Smooth muscle cell (in vitro differentiated cells): ENCODE results near the gene PKP1. TPM values are rescaled to one million over a fixed set of nuclear protein-coding genes. Genes with fewer than 3 reads are reported as not detected.

ENCODE experiments used
- DNase-seq: peaks from one replicate; lab custom pipeline; 2025; ENCODE audit not compliant: unreplicated experiment; lab: John Stamatoyannopoulos, UW
- H2AFZ ChIP-seq: fragments of 200-600 bp; sonication (generic); 2 replicates; pipeline ENCODE4 v1.6.0; 2016; ENCODE audit warnings: antibody characterized with exemption, low read depth, mild to moderate bottlenecking
- H3F3A ChIP-seq: fragments of 200-600 bp; sonication (generic); 2 replicates; pipeline ENCODE4 v1.6.0; 2017; ENCODE audit warnings: antibody characterized with exemption, low read depth
- H3K27ac ChIP-seq: fragments of 200-600 bp; sonication (generic); 2 replicates; pipeline ENCODE4 v1.5.1; 2016; ENCODE audit warnings: low read depth, mild to moderate bottlenecking
- H3K27me3 ChIP-seq: fragments of 200-600 bp; sonication (generic); 2 replicates; pipeline ENCODE4 v1.6.1; 2016; ENCODE audit warnings: low read depth, mild to moderate bottlenecking
- H3K36me3 ChIP-seq: fragments of 200-600 bp; sonication (generic); 2 replicates; pipeline ENCODE4 v1.5.1; 2016; ENCODE audit warnings: low read depth
- H3K4me1 ChIP-seq: fragments of 200-600 bp; sonication (generic); 2 replicates; pipeline ENCODE4 v1.5.1; 2016; ENCODE audit warnings: low read depth
- H3K4me2 ChIP-seq: fragments of 200-600 bp; sonication (generic); 2 replicates; pipeline ENCODE4 v1.6.0; 2016; ENCODE audit warnings: mild to moderate bottlenecking
- H3K4me3 ChIP-seq: fragments of 200-600 bp; sonication (generic); 2 replicates; pipeline ENCODE4 v1.5.1; 2016; ENCODE audit warnings: mild to moderate bottlenecking
- H3K79me2 ChIP-seq: fragments of 200-600 bp; sonication (generic); 2 replicates; pipeline ENCODE4 v1.6.0; 2016; ENCODE audit warnings: low read depth, mild to moderate bottlenecking
- H3K9ac ChIP-seq: fragments of 200-600 bp; sonication (generic); 2 replicates; pipeline ENCODE4 v1.6.0; 2016; ENCODE audit warnings: low read depth
- H3K9me3 ChIP-seq: fragments of 200-600 bp; sonication (generic); replicated peaks from 2 replicates; pipeline ENCODE4 v1.5.1; 2016; ENCODE audit warnings: low read depth
- H4K20me1 ChIP-seq: fragments of 200-600 bp; sonication (generic); 2 replicates; pipeline ENCODE4 v1.6.0; 2016; ENCODE audit warnings: low read depth
- WGBS: methylation state at CpG from one replicate; pipeline ENCODE4 v1.1.7; 2016; ENCODE audit warnings: low lambda C conversion rate; 5-methylcytosine and 5-hydroxymethylcytosine counted together
- polyA plus RNA-seq: library from polyadenylated mRNA; unstranded; fragments of >200 nt; fragmentation: Nextera tagmentation; extraction: Ambion mirVana; gene quantifications from 2 replicates; pipeline ENCODE4 v1.2.1, GENCODE V29; 2016
- total RNA-seq: library from RNA; depleted of rRNA; stranded (reverse); fragments of >200 nt; gene quantifications from 2 replicates; pipeline ENCODE4 v1.2.3, GENCODE V29; 2014
- TF ChIP-seq, protein P1 (sequence below): fragments of 200-600 bp; sonication (generic); IDR thresholded peaks from 2 replicates; pipeline ENCODE4 v1.5.1; 2017; ENCODE audit warnings: borderline replicate concordance, mild to moderate bottlenecking, antibody characterized with exemption; ENCODE audit not compliant: insufficient read depth, poor library complexity, severe bottlenecking

PKP1 gene
- total and polyA plus RNA-seq, 2 experiments from 2014 or later = 26.9 to 52.5 TPM

DNA sequence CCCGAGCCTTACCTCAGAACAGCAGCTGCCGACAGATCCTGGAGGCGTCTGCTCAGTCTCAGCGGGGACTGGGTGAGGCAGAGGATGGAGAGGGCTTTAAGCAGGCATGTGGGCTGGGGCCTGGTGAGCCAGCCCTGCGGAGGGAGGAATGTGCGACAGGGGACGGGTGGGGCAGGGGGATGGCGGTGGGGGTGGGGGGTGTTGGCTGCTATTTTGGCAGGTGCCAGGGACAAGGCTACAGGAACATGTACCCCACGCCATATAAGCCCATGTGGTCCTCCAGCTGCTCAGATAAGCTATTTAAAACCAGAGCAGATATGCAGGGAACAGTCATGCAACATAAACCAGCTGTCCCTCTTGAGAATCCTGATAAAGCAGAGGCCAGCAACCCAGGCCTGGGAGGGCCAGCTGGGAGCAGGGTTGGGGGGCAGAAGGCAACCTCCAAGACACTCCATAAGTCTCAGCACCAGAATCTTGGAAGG is 94.3 kb downstream of the PKP1 start, which contains the start of gene TNNT2:
TSS of gene TNNT2 (minus strand) at position 70 of the 482 bp plus-strand sequence. CDS start 4,426 bp downstream, outside the sequence.
- Histone ChIP-seq H3K4me3 (no peak within 1 kb of the TSS), H4K20me1 (no peaks in the 10 kb centered on the region), H3K4me1 (peaks cover 22% of the 10 kb centered on the region), H3F3A (peaks cover 4% of the 10 kb centered on the region), H3K4me2 (peak within 1 kb of the TSS; percentile 7), H3K9me3 (no peaks in the 10 kb centered on the region), H3K9ac (no peak within 1 kb of the TSS), H3K79me2 (no peaks in the 10 kb centered on the region), H3K36me3 (no peaks in the 10 kb centered on the region), H3K27ac (no peak within 1 kb of the TSS), H2AFZ (no peak within 1 kb of the TSS), H3K27me3 (no peaks in the 10 kb centered on the region)
- TF ChIP-seq, protein P1, sequence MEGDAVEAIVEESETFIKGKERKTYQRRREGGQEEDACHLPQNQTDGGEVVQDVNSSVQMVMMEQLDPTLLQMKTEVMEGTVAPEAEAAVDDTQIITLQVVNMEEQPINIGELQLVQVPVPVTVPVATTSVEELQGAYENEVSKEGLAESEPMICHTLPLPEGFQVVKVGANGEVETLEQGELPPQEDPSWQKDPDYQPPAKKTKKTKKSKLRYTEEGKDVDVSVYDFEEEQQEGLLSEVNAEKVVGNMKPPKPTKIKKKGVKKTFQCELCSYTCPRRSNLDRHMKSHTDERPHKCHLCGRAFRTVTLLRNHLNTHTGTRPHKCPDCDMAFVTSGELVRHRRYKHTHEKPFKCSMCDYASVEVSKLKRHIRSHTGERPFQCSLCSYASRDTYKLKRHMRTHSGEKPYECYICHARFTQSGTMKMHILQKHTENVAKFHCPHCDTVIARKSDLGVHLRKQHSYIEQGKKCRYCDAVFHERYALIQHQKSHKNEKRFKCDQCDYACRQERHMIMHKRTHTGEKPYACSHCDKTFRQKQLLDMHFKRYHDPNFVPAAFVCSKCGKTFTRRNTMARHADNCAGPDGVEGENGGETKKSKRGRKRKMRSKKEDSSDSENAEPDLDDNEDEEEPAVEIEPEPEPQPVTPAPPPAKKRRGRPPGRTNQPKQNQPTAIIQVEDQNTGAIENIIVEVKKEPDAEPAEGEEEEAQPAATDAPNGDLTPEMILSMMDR = no peak
- DNase-seq = peak; percentile 35
- 7% methylated on average over 8 of the region's 9 CpGs for WGBS

DNA sequence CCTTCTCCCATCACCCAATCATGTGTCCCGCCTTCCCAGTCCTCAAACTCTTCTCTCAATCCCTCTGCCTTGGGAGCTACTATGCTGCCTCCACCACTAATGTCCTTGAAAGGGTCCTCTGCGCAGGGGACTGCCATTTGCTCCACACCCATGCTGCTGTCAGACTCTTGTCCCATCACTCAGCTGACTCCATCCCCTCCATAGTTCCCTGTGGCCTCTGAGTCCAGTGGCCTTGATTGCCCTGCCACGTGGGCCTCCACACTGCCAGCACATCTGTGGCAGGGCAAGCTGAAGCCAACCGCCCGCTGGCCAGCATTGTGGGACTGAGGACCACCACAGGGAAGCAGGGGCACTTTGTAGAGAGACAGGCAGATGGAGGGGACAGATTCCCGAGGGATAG is 95.5 kb downstream of the PKP1 start:
- no peaks in the 10 kb centered on the region for H3K79me2 ChIP-seq
- no peak overlapping the region for H3K4me2 ChIP-seq
- H4K20me1 ChIP-seq = no peaks in the 10 kb centered on the region
- H3K4me1 ChIP-seq = peaks cover 22% of the 10 kb centered on the region
- H3K27ac ChIP-seq = no peak overlapping the region
- no peak overlapping the region for H3K4me3 ChIP-seq
- no peaks in the 10 kb centered on the region for H3K27me3 ChIP-seq
- TF ChIP-seq, protein P1 = no peak
- H3F3A ChIP-seq = peaks cover 12% of the 10 kb centered on the region
- H3K9me3 ChIP-seq = no peaks in the 10 kb centered on the region
- 91% methylated on average over 6 of the region's 6 CpGs for WGBS
- H2AFZ ChIP-seq = no peak overlapping the region
- no peak overlapping the region for H3K9ac ChIP-seq
- no peak for DNase-seq
- H3K36me3 ChIP-seq = no peaks in the 10 kb centered on the region

DNA sequence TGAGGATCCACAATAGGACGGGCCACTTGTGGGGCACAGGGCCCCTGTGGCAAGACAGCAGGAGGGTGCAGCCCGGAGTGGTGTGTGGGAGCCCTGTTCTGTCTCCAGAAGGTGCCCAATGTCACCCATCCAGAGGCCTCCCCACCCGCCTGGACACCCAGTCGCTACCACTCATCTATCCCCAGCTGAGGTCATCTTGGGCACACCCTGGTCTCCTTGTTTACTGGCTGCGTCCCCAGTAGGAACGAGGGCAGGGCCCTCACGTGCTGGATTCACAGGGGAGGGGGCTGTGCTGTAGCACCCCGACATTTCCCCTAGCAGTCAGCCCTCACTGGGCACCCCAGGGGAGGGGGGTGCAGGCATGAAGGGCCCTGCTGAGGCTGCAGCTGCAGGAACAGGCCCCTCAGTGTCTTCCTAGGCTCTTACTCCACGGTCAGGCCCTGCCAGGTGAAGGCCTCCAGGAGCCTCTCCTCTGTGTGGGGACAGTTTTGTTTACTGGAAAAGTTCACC is 96.5 kb downstream of the PKP1 start:
- Histone ChIP-seq H3K4me3 (no peak overlapping the region), H3K9me3 (no peaks in the 10 kb centered on the region)

More for the DNA sequence above, 96.5 kb downstream of the PKP1 start:
- Histone ChIP-seq H3K9ac (no peak overlapping the region), H3K36me3 (no peaks in the 10 kb centered on the region), H3K79me2 (no peaks in the 10 kb centered on the region), H3K4me2 (no peak overlapping the region), H3K27ac (no peak overlapping the region), H3K27me3 (no peaks in the 10 kb centered on the region), H3F3A (peaks cover 17% of the 10 kb centered on the region), H4K20me1 (no peaks in the 10 kb centered on the region), H3K4me1 (peaks cover 27% of the 10 kb centered on the region), H2AFZ (no peak overlapping the region)
- no peak for DNase-seq
- TF ChIP-seq, protein P1 = no peak
- WGBS = 95% methylated on average over 9 of the region's 9 CpGs
